Measurements from ENCODE around the gene ARFGEF2. TPM values are rescaled to one million over a fixed set of nuclear protein-coding genes. Genes with fewer than 3 reads are reported as not detected.

ARFGEF2 gene
- total and polyA plus RNA-seq, 2 of the 8 experiments (the other 6 are each of a cell fraction or from before 2014, with no cell fraction given), result 8.1 to 21.8 TPM

GRCh38 chr20:48937674-48938073 is 16.2 kb downstream of the ARFGEF2 start:
- DNase-seq (ENCODE audit: low read depth in 1 of 2, low spot score in 2 of 2) (no peak), FAIRE-seq (no peak)
- Histone ChIP-seq H3K18ac (ENCODE audit: extremely low read depth, low read length) (no peak overlapping the region), H4K8ac (ENCODE audit: extremely low read depth, insufficient read depth, low read length) (no peak overlapping the region), H3K9ac (replicated peaks in 1 of 4; ENCODE audit: extremely low read depth in 1 of 4, low read depth in 3 of 4, low read length in 3 of 4) (no peak overlapping the region), H2BK15ac (ENCODE audit: low read length) (no peak overlapping the region), H3K23me2 (ENCODE audit: low read depth, low read length) (no peaks in the 10 kb centered on the region), H2AK5ac (ENCODE audit: low read depth, low read length) (no peak overlapping the region), H3K56ac (replicated peaks; ENCODE audit: insufficient read length, low read depth, low read length) (no peak overlapping the region), H4K5ac (ENCODE audit: insufficient read length, low read depth, low read length) (no peak overlapping the region), H2BK20ac (ENCODE audit: low read length) (no peak overlapping the region), H4K91ac (replicated peaks; ENCODE audit: insufficient read length, low read length) (no peak overlapping the region), H2BK5ac (ENCODE audit: low read depth, low read length) (no peak overlapping the region), H3K4me3 (ENCODE audit: extremely low read depth in 1 of 4, insufficient read depth in 2 of 4, low read depth in 3 of 4, low read length in 4 of 4) (no peak overlapping the region), H3K9me3 (ENCODE audit: insufficient read depth in 2 of 2, low read depth in 1 of 2, low read length in 1 of 2) (no peaks in the 10 kb centered on the region), H3K4ac (replicated peaks; ENCODE audit: insufficient read length, low read depth, low read length) (no peak overlapping the region), H3K79me1 (ENCODE audit: low read depth, low read length) (peaks cover 8% of the 10 kb centered on the region), H2AFZ (ENCODE audit: low read length) (no peak overlapping the region), H3K4me1 (replicated peaks in 1 of 4; ENCODE audit: control insufficient read depth in 3 of 4, insufficient read depth in 4 of 4, low read length in 3 of 4) (no peaks in the 10 kb centered on the region), H3K23ac (ENCODE audit: insufficient read length) (no peak overlapping the region), H3K4me2 (ENCODE audit: insufficient read depth in 1 of 2, low read depth in 2 of 2, low read length in 2 of 2) (no peak overlapping the region), H2BK120ac (replicated peaks; ENCODE audit: low read depth, low read length) (no peak overlapping the region), H3K79me2 (ENCODE audit: control insufficient read depth in 1 of 2, insufficient read depth in 2 of 2, low read length in 2 of 2) (peaks cover 0 to 45% of the 10 kb centered on the region in 2 experiments; a peak in 3 of 4 replicates), H3K27me3 (replicated peaks in 1 of 4; ENCODE audit: control insufficient read depth in 3 of 4, extremely low read depth in 1 of 4, insufficient read depth in 3 of 4, low read length in 3 of 4) (no peaks in the 10 kb centered on the region; a peak in 1 of 7 replicates), H3K27ac (ENCODE audit: low read depth, low read length) (no peak overlapping the region), H4K20me1 (replicated peaks in 1 of 2; ENCODE audit: control insufficient read depth in 1 of 2, insufficient read depth in 2 of 2, low read length in 2 of 2) (peaks cover 2 to 18% of the 10 kb centered on the region in 2 experiments), H3K14ac (ENCODE audit: insufficient read length) (no peak overlapping the region), H3K36me3 (ENCODE audit: control insufficient read depth in 2 of 4, insufficient read depth in 4 of 4, low read length in 3 of 4) (peaks cover 0 to 6% (median 3%) of the 10 kb centered on the region in 4 experiments; a peak in 3 of 8 replicates), H2BK12ac (ENCODE audit: low read depth, low read length) (no peak overlapping the region)
- whole genome bisulfite sequencing, 2 experiments (ENCODE audit: extremely low coverage in 1 of 2, insufficient coverage in 1 of 2, insufficient read length in 1 of 2, insufficient replicate concordance in 2 of 2, low coverage in 1 of 2, low lambda C conversion rate in 2 of 2, missing lambda C conversion rate in 1 of 2), result 97% methylated on average over 5 of the region's 5 CpGs; no CpG with 5 or more reads in 1 of the 2 experiments
- ChIA-PET CTCF (ENCODE audit: partially characterized antibody) (interaction anchor here (0.5 to 1.9 kb wide), 4 partner anchors 8 to 607 kb away, joined by 3 to 6 read pairs (median 3); no protein-coding TSS in a partner anchor), POLR2A (ENCODE audit: partially characterized antibody) (no interaction called here)
- no peak for TF ChIP-seq RNF2 (IDR thresholded peaks at IDR 0.05; ENCODE audit: borderline replicate concordance, low read depth, low read length, missing control alignments, poor library complexity, severe bottlenecking)
- TF ChIP-seq, protein P1, sequence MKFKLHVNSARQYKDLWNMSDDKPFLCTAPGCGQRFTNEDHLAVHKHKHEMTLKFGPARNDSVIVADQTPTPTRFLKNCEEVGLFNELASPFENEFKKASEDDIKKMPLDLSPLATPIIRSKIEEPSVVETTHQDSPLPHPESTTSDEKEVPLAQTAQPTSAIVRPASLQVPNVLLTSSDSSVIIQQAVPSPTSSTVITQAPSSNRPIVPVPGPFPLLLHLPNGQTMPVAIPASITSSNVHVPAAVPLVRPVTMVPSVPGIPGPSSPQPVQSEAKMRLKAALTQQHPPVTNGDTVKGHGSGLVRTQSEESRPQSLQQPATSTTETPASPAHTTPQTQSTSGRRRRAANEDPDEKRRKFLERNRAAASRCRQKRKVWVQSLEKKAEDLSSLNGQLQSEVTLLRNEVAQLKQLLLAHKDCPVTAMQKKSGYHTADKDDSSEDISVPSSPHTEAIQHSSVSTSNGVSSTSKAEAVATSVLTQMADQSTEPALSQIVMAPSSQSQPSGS (IDR thresholded peaks at IDR 0.05; ENCODE audit: low read length), result no peak
- no peak for TF ChIP-seq SAP30 (IDR thresholded peaks at IDR 0.05; ENCODE audit: insufficient read depth, insufficient replicate concordance, low read length)
- no peak for TF ChIP-seq KDM1A (IDR thresholded peaks at IDR 0.05; ENCODE audit: borderline replicate concordance, low read length)
- no peak for TF ChIP-seq SIX5 (IDR thresholded peaks at IDR 0.05; ENCODE audit: low read depth, low read length)
- no peak for TF ChIP-seq KDM5A (IDR thresholded peaks at IDR 0.05; ENCODE audit: low read length)
- TF ChIP-seq EGR1 (IDR thresholded peaks at IDR 0.05; ENCODE audit: borderline replicate concordance, low read depth, low read length), result no peak
- no peak for TF ChIP-seq NANOG (IDR thresholded peaks at IDR 0.05; ENCODE audit: insufficient read depth, low read depth, low read length, poor library complexity, severe bottlenecking)
- no peak for TF ChIP-seq RAD21 (IDR thresholded peaks at IDR 0.05 in 1 of 2, conservative IDR thresholded peaks at IDR 0.05 in 1 of 2; ENCODE audit: low read depth in 2 of 2, low read length in 2 of 2)
- TF ChIP-seq CHD1 (IDR thresholded peaks at IDR 0.05; ENCODE audit: low read depth, low read length), result no peak
- TF ChIP-seq TCF12 (IDR thresholded peaks at IDR 0.05; ENCODE audit: low read depth, low read length), result no peak

Data from H1 (cell line).